Frontal cortex (tissue), 4 donors: ENCODE results near the gene PDILT. TPM values are rescaled to one million over a fixed set of nuclear protein-coding genes. Genes with fewer than 3 reads are reported as not detected.
"Not testable (repeated sequence)": the region's sequence is repeated elsewhere in the genome, so short reads cannot be mapped to it uniquely, and the experiment has no call there.

Source experiments
- DNase-seq, 2 donors: peaks; one replicate each; pipeline ENCODE4 v3.0.0; 2012; ENCODE audit warnings: low spot score in 2 of 2
- FAIRE-seq: peaks from 2 replicates; lab custom pipeline; 2012; peaks lifted over from hg19 to GRCh38; lab: Jason Lieb, UNC
- total RNA-seq: library from RNA; depleted of rRNA; stranded (reverse); fragments of >200 nt; gene quantifications from one replicate; pipeline ENCODE4 v1.2.3, GENCODE V29; 2014
- donor health status: control.
- donor health status: control.
- donor health status: control.

The PDILT gene
- total RNA-seq, 1 donor from 2014 or later = not detected

DNA sequence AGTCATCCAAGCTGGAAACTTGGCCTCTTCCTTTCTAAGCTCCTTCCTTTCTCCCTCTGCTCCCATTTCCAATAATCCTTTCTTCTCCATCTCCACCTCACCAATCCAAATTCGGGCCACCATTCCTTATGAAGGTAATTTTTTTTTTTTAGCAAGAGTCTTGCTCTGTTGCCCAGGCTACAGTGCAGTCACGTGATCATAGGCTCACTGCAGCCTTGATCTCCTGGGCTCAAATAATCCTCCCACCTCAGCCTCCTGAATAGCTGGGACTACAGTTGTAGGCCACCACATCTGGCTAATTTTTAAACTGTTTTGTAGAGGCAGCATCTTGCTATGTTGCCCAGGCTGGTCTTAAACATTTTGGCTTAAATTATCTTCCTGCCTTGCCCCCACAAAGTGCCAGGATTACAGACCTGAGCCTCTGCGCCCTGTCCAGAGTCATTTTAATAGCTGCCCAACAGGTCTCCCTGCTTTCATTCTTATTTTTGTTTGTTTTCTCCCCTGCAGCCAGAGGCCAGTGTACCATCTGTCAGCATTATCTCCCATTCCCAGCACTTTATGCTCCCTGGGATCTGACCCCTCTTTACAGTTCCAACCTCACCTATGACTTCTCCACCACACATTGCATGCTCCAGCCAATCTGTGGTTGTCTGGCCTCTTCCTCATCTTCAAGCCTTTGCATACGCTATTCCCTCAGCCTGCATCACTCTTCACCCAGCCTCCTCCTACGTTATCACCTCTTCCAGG lies 75.0 kb downstream of the PDILT start:
- FAIRE-seq (no peak), DNase-seq (no peak)

- FAIRE-seq (no peak), DNase-seq (no peak)
Measured at GRCh38 chr16:20327444-20328041, 77.0 kb downstream of the PDILT start, which contains the start of gene GP2. TSS of gene GP2 (minus strand) at chr16:20327513. CDS start at chr16:20326431, 1,082 bp downstream.

- no peak for FAIRE-seq
Measured at GRCh38 chr16:20326321-20326720, 78.2 kb downstream of the PDILT start.

GRCh38 chr16:20325005-20325404 lies 79.5 kb downstream of the PDILT start:
- DNase-seq = no peak
- FAIRE-seq = no peak

More at GRCh38 chr16:20326321-20326720, 78.2 kb downstream of the PDILT start:
- DNase-seq = no peak

GRCh38 chr16:20323591-20324117 lies 80.9 kb downstream of the PDILT start:
- DNase-seq (no peak), FAIRE-seq (no peak)

DNA sequence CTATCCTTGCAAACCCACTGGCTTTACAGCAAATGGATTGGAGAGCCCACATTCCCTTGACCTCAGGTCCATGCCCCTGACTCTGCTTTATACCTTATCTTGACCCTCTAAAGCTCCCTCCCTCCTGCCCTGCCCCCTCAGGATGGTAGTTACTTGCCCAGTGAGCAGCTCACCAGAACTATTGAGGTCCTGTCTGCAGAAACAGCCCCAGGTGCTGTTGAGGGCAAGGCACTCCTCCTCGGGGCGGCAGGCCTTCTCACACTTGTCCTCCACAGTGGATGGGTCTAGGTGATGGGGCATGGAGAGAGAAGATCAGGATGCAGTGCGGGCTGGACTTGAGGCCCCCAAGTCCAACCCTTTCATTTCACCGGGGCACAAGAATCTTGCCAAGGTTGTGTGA lies 81.8 kb downstream of the PDILT start:
- DNase-seq (no peak), FAIRE-seq (no peak)

DNA sequence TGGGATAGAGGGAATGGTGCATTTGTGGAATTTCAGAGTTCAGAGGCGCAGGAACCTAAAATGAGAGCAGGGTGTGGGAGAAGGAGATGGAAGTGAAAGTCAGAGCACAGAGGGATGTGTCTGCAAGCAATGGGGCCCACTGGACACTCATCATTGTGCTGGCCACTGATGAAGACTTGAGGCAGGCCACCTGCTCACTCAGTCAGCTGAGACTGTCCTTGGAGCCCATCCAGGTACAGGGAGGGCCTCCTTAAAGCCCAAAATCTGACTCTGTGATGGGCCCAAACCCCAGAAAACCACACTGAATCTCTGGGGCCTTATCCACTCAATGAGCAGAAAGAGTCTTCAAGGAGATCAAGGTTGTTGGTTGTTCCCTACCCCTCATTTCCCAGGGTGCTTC lies 82.9 kb downstream of the PDILT start:
- DNase-seq = no peak
- no peak for FAIRE-seq

DNA sequence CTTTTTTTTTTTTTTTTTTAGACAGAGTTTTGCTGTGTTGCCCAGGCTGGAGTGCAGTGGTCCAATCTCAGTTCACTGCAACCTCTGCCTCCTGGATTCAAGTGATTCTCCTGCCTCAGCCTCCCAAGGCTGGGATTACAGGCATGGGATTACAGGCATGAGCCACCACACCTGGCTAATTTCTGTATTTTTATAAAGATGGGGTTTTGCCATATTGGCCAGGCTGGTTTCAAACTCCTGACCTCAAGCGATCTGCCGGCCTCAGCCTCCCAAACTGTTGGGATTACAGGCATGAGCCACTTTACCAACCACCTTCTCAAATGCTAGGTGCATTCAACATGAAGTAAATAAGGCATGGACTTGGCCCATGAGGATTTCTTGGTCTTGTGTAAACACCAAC lies 83.5 kb downstream of the PDILT start:
- not testable (repeated sequence) for DNase-seq, FAIRE-seq

- DNase-seq (no peak), FAIRE-seq (no peak)
Measured at GRCh38 chr16:20320592-20320991, 83.9 kb downstream of the PDILT start.

DNA sequence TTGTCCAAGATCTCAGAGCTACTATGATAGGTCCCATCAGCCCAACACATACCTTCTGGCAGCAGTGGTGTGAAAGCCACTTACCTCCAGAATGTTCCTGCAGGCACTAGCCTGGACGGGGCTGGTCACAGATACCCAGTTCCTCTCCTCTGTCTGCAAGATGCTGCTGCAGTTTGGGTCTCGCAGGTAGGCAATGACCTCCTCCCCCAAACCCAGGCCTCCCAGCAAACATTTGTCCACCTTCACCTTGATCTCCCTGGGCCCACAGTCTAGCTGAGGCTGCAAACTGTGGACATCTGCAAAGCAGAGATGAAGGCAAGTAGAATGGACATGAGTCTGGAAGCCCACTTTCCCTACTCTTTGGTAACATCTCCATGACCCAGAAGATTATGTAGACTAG lies 84.4 kb downstream of the PDILT start:
- no peak for FAIRE-seq
- no peak for DNase-seq

- FAIRE-seq = no peak
- DNase-seq = no peak
Measured at GRCh38 chr16:20319406-20319805, 85.1 kb downstream of the PDILT start.

GRCh38 chr16:20318437-20318836 lies 86.1 kb downstream of the PDILT start:
- DNase-seq (no peak), FAIRE-seq (no peak)

DNA sequence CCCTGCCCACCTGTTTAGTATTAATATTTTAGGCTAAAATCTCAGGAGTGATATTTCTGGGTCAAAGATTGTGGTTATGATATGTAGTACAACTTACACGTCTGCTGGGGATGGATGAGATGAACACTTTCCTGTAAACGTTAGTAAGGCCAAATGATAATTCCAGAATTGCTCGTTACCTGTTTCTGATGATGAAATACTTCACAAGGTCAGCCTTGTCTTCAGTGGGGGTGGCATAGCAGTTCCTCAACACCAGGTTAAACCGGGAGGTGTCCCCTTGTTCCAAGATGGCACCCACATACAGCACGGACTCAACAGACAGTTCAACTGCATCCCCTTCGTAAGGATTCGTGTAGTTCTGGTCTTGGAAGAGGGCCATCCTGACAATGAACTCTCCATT lies 86.5 kb downstream of the PDILT start:
- FAIRE-seq = no peak
- no peak for DNase-seq

- no peak for FAIRE-seq
- no peak for DNase-seq
Measured at GRCh38 chr16:20317117-20317516, 87.4 kb downstream of the PDILT start.

DNA sequence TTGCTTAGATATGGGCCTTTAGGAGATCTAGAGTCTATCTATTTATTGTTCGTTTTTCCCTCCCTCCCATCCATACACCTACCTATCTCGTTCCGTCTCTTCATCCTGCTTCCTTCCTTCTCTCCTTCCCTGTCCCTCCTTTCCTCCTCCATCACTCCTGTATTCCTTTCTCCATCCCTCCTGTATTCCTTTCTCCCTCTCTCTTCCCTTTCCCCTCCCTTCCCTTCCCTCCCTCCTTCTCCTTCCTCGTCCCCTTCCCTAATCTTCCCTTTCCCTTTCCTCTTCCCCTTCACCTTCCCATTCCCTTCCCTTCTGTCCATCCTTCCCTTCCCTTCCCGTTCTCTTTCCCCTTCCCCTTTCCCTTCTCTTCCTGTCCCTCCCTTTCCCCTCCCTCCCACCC lies 87.8 kb downstream of the PDILT start:
- FAIRE-seq = no peak

GRCh38 chr16:20315764-20316163 lies 88.8 kb downstream of the PDILT start:
- DNase-seq = no peak
- no peak for FAIRE-seq

More for the DNA sequence above, 87.8 kb downstream of the PDILT start:
- DNase-seq = no peak

- no peak for DNase-seq
- FAIRE-seq = no peak
Measured at GRCh38 chr16:20314575-20314974, 90.0 kb downstream of the PDILT start.

DNA sequence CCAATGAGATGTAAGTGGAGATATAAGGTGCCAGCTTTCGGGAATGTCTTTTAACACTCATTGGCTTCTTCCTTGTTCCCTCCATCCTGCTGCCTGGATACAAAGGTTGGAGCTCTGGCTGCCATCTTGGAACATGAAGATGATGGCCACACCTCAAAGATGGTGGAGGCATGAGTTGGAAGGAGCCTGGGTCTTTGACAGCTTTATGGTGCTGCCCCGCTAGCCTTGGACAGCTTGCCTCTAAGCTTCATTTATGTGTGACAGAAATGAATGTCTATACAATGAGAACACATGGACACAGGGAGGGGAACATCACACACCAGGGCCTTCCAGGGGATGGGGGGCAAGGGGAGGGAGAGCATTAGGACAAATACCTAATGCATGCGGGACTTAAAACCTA lies 90.8 kb downstream of the PDILT start:
- DNase-seq (no peak), FAIRE-seq (no peak)

- not testable (repeated sequence) for FAIRE-seq, DNase-seq
Measured at GRCh38 chr16:20312536-20313095, 91.9 kb downstream of the PDILT start.

- no peak for DNase-seq
Measured at GRCh38 chr16:20311548-20311947, 93.0 kb downstream of the PDILT start.

More at GRCh38 chr16:20311548-20311947, 93.0 kb downstream of the PDILT start:
- FAIRE-seq = no peak
